HG03558 (cell line): ENCODE measurements around the gene MPHOSPH6.
"Not testable (repeated sequence)": the region's sequence is repeated elsewhere in the genome, so short reads cannot be mapped to it uniquely, and the experiment has no call there.

Source experiments
- ATAC-seq: cut with Tn5 transposase; IDR thresholded peaks from one replicate; pipeline ENCODE4 v1.9.1; 2021; ENCODE audit warnings: moderate number of reproducible peaks; ENCODE audit not compliant: unreplicated experiment; ENCODE audit errors: extremely low read depth

Gene MPHOSPH6

GRCh38 chr16:82133798-82134197, 36.2 kb downstream of the MPHOSPH6 start:
- no peak for ATAC-seq

GRCh38 chr16:82129881-82130280, 40.1 kb downstream of the MPHOSPH6 start:
- ATAC-seq = no peak

- no peak for ATAC-seq
These were observed 45.4 kb downstream of the MPHOSPH6 start for GRCh38 chr16:82124651-82125050.

- ATAC-seq = no peak
These were observed 50.6 kb downstream of the MPHOSPH6 start for GRCh38 chr16:82119405-82119804.

- ATAC-seq = no peak
These were observed 51.3 kb downstream of the MPHOSPH6 start for GRCh38 chr16:82118749-82119148.

- ATAC-seq = no peak
These were observed 53.5 kb downstream of the MPHOSPH6 start for GRCh38 chr16:82116535-82116934.

GRCh38 chr16:82113741-82114140, 56.3 kb downstream of the MPHOSPH6 start:
- no peak for ATAC-seq

GRCh38 chr16:82111944-82112343, 58.1 kb downstream of the MPHOSPH6 start:
- no peak for ATAC-seq

- not testable (repeated sequence) for ATAC-seq
These were observed 60.8 kb downstream of the MPHOSPH6 start for GRCh38 chr16:82109266-82109665.

GRCh38 chr16:82108774-82109173, 61.2 kb downstream of the MPHOSPH6 start:
- no peak for ATAC-seq

- ATAC-seq = no peak
These were observed 61.9 kb downstream of the MPHOSPH6 start for GRCh38 chr16:82108100-82108499.

- ATAC-seq = no peak
These were observed 64.9 kb downstream of the MPHOSPH6 start for GRCh38 chr16:82105107-82105506.
